ENCODE measurements around the gene CFAP91.

CFAP91 gene

DNA sequence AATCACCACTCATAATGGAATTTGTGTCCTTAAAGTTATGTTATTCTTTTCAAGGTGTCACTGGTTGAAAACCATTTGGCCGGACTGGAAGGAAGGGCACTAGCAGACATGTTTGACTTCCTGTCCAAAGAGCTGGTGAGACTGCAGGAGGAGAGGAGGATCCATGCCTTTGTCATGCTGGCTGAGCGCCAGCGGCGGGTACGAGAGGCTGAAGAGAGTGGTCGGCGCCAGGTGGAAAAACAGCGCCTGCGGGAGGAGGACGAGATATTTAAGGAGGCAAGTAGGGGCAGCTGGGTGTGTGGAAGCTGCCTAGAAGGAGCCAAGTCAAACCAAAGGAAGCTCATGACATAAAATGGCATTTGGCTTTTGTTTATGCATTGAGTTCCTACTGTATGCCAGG lies 41.1 kb downstream of the CFAP91 start:
- DNase-seq (ENCODE audit: low read depth) = no peak

DNA sequence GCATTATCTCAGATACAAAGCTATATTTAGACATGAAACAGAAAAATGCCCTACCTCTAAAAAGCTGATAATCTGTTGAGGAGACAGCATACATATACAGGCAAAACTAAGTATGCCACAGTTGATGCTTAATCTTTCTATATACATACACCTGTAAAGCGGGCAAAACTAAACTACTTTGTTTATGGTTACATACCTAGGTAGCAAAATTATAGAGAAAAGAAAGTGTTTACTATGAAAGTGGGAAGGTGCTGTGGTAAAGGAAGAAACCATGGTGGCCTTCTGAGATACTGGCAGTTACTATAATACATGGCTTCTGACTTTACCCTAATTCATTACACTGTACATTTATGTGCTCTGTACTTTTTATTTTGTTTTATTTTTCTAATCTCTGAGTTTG lies 43.1 kb downstream of the CFAP91 start:
- DNase-seq (ENCODE audit: low read depth) = no peak

DNA sequence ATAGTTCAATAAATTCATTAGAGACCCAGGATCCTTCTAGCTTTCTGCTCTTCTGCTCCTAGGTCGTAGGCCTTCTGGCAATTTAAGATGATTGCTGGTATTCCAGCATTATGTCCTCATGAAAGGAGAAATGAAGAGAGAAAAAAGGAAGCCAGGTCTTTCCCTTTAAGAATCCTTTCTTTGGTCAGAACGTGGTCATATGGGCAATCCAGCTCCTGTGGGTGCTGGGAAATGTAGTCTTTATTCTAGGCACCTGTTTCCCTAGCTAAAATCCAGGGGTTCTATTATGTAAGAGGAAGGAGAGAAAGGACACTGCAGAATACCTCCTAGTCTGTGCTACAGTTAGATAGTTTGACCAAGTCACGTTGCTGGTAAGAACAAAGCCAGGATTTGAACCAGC lies 43.6 kb downstream of the CFAP91 start:
- no peak for DNase-seq (ENCODE audit: low read depth)

DNA sequence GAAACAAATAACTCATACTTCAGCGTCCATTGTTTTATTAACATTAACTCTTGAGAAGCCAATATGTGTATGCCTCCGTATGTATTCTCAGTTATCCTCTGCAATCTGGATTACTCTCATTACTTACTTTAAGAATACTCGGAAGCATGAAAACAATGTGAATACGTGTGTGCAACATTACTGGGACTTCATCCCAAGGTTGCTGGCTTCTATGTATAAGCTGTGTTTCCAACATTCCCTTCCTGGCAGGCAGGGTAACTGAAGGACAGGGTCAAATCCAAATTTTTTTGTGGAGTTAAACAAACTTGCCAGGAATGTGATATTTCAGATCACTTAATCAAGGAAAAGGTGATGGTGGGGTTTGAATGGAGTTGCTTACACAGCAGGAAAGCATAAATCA lies 44.5 kb downstream of the CFAP91 start:
- DNase-seq (ENCODE audit: low read depth) = no peak

DNA sequence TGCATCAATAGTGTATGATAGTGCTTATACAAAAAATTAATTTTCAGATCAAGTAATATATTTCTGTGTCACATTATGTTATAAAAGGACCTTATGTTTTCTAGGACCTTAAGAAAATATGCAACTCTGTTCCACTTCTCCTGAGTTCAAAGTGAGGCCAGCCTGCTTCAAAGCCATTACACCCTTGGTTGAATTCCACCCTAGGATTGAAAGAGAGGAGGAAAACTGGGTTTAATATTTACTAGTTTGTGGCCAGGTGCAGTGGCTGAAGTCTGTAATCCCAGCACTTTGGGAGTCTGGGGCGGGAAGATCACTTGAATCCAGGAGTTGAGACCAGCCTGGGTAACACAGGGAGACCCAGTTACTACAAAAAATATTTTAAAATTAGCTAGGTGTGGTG lies 46.2 kb downstream of the CFAP91 start:
- no peak for DNase-seq (ENCODE audit: low read depth)

DNA sequence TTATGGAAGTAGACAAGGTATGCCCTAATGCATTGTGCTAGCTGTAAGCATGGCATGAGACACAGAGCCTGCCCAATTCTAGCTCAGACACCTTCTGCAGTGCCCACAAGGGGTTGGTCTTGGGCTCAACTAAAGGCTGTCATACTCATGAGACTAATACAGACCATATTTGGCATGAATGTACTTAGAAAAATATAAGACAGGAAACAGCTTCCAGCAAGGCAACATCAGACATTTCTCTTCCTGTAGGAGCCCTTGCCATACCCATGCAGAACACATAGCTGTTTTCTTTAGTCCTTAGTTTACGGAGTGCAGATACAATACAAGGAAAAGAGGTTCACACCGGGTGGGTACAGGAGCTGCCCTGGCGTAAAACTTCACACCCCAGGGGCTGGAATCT lies 48.6 kb downstream of the CFAP91 start:
- no peak for DNase-seq (ENCODE audit: low read depth)

Measured in iris pigment epithelial cell (primary cell).